GM13976 (cell line): Measurements from ENCODE around the gene SAMD4A.

Experiments
- DNase-seq: peaks from one replicate; pipeline ENCODE4 v3.0.0; 2012; ENCODE audit warnings: low spot score
- CTCF ChIP-seq: IDR thresholded peaks from 2 replicates; pipeline ENCODE4 v1.5.1; 2012; ENCODE audit warnings: borderline replicate concordance, mild to moderate bottlenecking; ENCODE audit not compliant: insufficient read depth; ENCODE audit errors: extremely low read depth, missing control alignments, control extremely low read depth
- in situ Hi-C: fragments of 300-500 bp; cut with MboI; formaldehyde crosslinking; loops from one replicate; pipeline ENCODE4 v1.12.0; 2022; ENCODE audit warnings: low sequenced_read_pairs, mixed read lengths, inconsistent platforms; ENCODE audit not compliant: unreplicated experiment

SAMD4A gene

GRCh38 chr14:54686219-54686870 is 119.4 kb downstream of the SAMD4A start:
- no peak for DNase-seq
- no peak for TF ChIP-seq CTCF
- in situ Hi-C loops: loop anchor here (10.0 kb wide), 1 partner anchor 112 kb away; no protein-coding TSS in a partner anchor

- in situ Hi-C loops: loop anchor here (10.0 kb wide), 1 partner anchor 112 kb away; no protein-coding TSS in a partner anchor
- DNase-seq: no peak
- no peak for TF ChIP-seq CTCF
Observed at GRCh38 chr14:54686871-54687749, 120.2 kb downstream of the SAMD4A start.

DNA sequence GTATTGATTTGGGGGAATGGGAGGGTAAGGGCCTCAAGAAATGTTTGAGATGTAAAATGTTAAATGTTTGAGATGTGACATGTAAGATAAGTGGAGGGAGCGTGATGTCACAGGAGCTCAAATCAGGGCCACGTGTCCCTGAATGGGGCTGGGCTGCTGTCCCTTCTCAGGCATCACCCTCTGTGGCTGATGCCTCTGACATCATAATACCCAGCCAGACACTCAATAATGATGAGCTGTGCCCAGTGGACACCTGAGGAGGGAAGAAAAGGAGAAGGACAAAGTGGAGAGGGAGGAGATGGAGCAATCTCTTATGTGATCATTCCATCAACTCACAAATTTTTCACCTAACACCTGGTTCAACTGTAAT is 120.8 kb downstream of the SAMD4A start:
- TF ChIP-seq CTCF: no peak
- in situ Hi-C loops: loop anchor here (10.0 kb wide), 1 partner anchor 113 kb away; no protein-coding TSS in a partner anchor
- no peak for DNase-seq

DNA sequence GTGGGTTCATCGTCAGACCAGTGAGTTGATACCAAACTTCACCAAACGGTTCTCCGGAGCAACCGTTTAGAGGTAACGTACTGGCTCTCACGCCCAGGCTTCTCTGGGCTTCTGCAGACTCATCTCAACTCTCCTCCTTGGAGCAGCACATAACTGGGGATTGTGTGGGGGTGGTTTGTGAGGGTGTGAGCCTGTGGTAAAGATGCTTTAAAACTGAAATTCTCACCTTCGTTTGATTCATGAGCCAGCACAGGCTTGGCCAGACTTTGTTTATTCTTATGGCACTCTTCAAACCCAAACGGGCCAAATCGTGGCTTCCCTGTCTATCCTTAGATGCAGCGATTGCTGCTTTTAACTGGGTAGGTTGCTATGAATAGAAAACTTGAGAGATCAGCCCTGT is 121.3 kb downstream of the SAMD4A start:
- in situ Hi-C loops: loop anchor here (10.0 kb wide), 1 partner anchor 113 kb away; no protein-coding TSS in a partner anchor
- DNase-seq: no peak
- no peak for TF ChIP-seq CTCF

- in situ Hi-C loops: loop anchor here (10.0 kb wide), 1 partner anchor 115 kb away; no protein-coding TSS in a partner anchor
- no peak for TF ChIP-seq CTCF
- no peak for DNase-seq
Observed at GRCh38 chr14:54689928-54690327, 123.0 kb downstream of the SAMD4A start.

DNA sequence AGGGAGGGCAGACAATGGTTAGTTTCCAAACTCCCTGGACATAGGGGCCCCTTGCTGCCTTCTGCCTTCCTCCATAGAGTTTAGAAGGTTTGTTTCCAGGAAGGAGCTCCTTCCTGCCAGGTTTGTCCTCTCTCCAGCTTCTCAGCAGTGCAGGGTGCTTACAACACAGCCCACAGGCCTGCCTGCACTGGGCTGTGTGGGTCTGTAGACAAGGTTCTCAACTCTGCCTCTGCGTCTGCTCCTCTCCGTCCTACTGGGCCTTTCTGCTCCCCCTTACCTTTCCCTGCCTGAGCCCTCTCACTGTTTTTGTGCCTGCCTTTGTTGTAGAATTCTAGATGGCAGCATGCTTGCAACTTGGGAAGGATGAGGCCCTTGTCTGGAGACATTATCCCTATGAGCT is 124.0 kb downstream of the SAMD4A start:
- DNase-seq: no peak
- in situ Hi-C loops: no loop called here
- TF ChIP-seq CTCF: no peak
